Measurements from ENCODE around the gene SLC44A1. TPM values are rescaled to one million over a fixed set of nuclear protein-coding genes. Genes with fewer than 3 reads are reported as not detected.

The SLC44A1 gene
- total RNA-seq, 1 donor from 2014 or later = 16.8 TPM

DNA sequence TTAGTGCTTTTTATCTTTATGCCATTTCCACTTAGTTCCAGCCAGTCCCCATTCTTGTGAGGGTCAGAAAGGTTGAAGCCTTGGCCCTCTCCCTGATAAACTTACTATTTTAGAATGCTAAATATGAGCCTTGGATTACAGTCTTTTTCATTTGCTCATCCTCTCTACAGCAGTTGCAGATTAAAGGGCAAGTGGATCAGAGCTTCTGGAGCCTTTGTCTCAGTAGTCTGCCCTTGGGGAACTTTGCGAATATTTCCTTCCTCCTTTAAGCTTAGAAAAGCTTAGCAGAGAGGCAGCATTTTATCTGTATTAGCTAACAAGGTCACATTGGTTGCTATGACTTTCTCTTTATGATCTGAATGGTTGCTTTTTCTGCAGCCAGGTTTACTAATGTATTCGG is 214.9 kb downstream of the SLC44A1 start:
- DNase-seq (ENCODE audit: missing footprints) (no peak), ATAC-seq (no peak)
- intact Hi-C loops (cut with DNase I) = no loop called here

DNA sequence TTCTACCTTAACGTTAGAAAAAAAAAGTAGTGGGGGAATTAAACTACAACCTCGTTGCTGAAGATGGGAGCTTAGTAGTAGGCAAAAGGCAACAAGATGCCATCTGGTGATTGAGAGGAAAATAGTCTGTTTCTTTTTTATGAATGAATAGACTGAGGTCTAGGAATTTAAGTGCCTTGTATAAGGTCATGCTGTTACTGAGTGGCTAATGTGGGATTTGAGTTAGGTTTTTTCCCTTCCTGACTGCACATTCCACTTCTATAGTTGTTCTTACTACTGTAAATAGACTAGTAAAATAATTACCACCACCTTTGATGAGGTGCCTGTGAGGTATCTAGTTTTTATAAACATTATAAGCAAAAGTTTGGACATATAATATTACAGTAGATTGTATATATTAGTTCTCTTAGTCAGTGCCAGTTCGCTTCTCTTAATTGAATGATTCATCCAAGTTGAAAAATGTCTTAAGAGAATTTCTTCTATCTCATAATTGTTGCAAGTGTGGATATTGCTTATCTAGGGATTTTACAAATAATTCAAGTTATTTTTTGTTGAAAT is 222.5 kb downstream of the SLC44A1 start:
- ATAC-seq (no peak), DNase-seq (ENCODE audit: missing footprints) (no peak)
- intact Hi-C loops (cut with DNase I) = no loop called here

DNA sequence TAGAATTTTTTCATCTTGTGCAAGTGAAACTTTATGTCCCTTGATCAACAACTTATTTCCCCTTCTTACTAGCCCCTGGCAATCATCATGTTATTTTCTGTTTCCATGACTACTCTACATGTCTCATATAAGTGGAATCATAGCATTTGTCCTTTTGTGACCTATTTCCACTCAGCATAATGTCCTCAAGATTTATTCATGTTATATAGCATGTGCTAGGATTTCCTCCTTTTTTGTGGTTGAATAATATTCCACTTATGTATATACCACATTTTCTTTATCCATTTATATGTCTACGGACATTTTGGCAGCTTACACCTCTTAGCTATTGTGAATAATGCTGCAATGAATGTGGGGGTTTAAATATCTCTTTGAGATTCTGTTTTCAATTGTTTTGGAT is 224.4 kb downstream of the SLC44A1 start:
- DNase-seq (ENCODE audit: missing footprints) = no peak
- ATAC-seq = no peak
- intact Hi-C loops (cut with DNase I) = no loop called here

DNA sequence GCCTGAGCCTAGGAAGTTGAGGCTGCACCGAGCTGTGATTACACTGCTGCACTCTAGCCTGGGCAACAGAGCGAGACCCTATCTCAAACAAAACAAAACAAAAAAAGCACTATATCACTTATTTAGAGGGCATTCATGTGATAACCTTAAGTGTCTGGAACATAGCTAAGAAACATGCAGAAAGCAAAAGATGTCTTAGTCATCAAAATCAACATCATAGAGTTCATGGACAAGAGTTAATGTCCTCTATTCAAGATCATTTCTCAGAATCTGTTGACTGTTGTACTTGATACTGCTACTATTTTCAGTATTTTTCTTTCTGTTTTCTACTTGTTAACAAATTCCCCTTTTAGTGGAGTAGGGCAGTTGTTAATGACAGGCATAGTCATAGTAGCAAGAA is 228.8 kb downstream of the SLC44A1 start:
- ATAC-seq (no peak), DNase-seq (ENCODE audit: missing footprints) (no peak)
- intact Hi-C loops (cut with DNase I) = no loop called here

DNA sequence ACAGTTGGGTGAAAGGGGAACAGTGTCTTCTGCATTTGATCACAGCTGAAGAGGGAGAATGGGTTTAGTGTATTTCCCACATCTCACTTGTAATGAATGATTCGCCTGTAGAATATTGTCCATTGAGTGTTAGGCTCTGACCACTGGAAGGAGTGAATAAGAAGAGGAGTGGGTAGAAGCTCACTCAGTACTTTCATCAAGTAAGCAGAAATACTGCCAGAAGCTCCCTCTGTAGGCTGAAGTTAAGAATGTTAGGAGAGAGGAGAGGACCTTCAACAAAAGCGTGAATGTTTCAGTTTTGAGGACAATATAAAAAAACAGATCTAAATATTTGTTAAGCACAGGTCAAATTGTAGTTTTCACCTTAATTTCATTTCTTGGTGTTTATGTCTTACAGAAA is 230.9 kb downstream of the SLC44A1 start:
- intact Hi-C loops (cut with DNase I) = loop anchor here (5.0 kb wide), 1 partner anchor 53 kb away; no protein-coding TSS in a partner anchor
- DNase-seq (ENCODE audit: missing footprints) (no peak), ATAC-seq (no peak)

DNA sequence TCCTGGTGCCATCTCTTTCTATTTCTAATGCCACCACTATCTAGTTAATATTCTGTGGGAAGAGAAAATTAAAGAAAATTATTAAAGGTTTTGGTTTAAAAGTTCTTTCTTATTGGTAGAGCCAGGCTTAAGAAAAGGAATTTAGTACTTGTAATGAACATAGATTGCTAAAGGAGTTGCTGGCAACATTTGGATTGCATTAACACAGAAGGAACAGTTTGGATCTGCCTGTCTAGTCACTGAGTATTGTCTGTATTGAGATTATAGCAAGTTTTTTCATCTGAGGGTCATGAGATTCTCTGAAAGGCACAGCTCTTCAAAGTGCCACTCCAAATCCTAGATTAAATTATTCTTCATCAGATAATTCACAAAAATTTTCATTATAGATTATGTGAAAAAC is 235.4 kb downstream of the SLC44A1 start:
- ATAC-seq (no peak), DNase-seq (ENCODE audit: missing footprints) (no peak)
- intact Hi-C loops (cut with DNase I) = loop anchor here (5.0 kb wide), 1 partner anchor 58 kb away; no protein-coding TSS in a partner anchor

DNA sequence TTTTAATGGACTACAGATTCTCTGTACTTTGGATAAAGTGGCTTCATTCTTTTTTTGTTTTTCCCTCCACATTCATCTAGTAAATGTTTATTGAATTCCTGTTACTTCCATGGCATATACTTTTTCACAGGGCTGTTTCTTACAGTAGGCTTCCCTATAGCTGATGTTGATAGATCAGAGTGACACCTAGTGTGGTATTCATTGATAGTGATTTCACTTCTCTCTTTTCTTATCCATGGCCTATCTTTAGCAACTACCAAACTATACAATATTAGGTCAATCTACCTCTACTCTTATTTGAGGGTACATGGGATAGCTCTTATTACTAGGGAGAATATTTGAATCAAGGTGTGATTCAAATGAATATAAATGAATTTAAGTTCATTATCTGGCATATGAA is 239.2 kb downstream of the SLC44A1 start:
- intact Hi-C loops (cut with DNase I) = no loop called here
- no peak for ATAC-seq
- no peak for DNase-seq (ENCODE audit: missing footprints)

DNA sequence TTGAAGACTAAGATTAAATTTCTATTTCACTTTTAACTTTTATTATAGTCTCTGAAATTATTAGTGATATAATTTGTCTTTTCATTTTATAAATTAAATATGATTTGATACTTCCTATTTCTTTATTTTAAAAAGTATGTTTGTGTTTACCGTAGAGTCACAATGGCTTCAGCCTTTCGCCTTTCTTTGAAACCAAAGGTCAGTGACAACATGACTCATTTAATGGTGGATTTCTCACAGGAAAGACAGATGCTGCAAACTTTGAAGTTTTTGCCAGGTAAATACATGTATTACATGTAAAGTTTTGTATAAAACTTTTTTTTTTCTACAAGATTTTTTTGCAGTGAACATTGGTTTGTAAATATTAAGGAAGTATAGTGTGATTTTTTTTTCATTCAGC is 239.8 kb downstream of the SLC44A1 start:
- DNase-seq (ENCODE audit: missing footprints) (no peak), ATAC-seq (no peak)
- intact Hi-C loops (cut with DNase I) = no loop called here

DNA sequence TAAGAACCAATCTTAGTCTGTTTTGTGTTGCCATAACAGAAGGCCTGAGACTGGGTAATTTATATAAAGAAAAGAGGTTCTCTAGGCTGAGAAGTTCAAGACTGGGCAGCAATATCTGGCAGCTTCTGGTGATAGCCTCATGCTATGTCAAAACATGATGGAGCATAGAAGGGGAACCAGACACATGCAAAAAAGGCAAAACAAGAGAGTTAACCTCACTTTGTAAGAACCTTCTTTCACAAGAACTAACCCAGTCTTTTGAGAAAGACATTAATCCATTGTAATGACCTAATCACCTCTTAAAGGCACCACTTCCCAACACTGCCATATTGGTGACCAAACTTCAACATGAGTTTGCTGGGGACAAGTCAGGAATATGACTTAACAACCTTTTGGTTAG is 240.7 kb downstream of the SLC44A1 start:
- intact Hi-C loops (cut with DNase I) = no loop called here
- no peak for DNase-seq (ENCODE audit: missing footprints)
- ATAC-seq = no peak

Other genes with a start within 250 kb of the SLC44A1 start
- gene FSD1L, start 203.4 kb downstream of the SLC44A1 start, total RNA-seq = 4.5 TPM